A673 (cell line): Measurements from ENCODE around the gene MINK1. TPM values are rescaled to one million over a fixed set of nuclear protein-coding genes. Genes with fewer than 3 reads are reported as not detected.
"Not testable (repeated sequence)": the region's sequence is repeated elsewhere in the genome, so short reads cannot be mapped to it uniquely, and the experiment has no call there.

Experiments
- BruUV-seq: library from RNA; stranded (reverse); fragments of 400-500 nt; replicated peaks from 2 replicates; lab custom pipeline; 2021; lab: Mats Ljungman, UMichigan
- CTCF ChIA-PET: fragments of 300-600 bp; sonication (Branson Sonifier 250); formaldehyde crosslinking; loops from one replicate; lab custom pipeline; 2022; ENCODE audit warnings: antibody characterized with exemption; lab: Charles Lee
- POLR2A ChIA-PET: fragments of 300-600 bp; sonication (Branson Sonifier 250); formaldehyde crosslinking; loops from one replicate; lab custom pipeline; 2022; ENCODE audit warnings: antibody characterized with exemption; ENCODE audit not compliant: low non-redundant PET; lab: Charles Lee
- DNase-seq: peaks from one replicate; pipeline ENCODE4 v3.0.0-alpha.2; 2015; ENCODE audit warnings: low spot score
- H3K27ac ChIP-seq: fragments of 200-600 bp; sonication (generic); 2 replicates; pipeline ENCODE4 v1.5.1; 2016; ENCODE audit warnings: mixed run types, low read depth, mild to moderate bottlenecking, mixed read lengths, antibody characterized with exemption, low read length; ENCODE audit not compliant: poor library complexity, severe bottlenecking
- H3K27me3 ChIP-seq: fragments of 200-600 bp; sonication (generic); replicated peaks from 2 replicates; pipeline ENCODE4 v1.6.1; 2017; ENCODE audit warnings: mixed run types, low read depth, mild to moderate bottlenecking, mixed read lengths, antibody characterized with exemption, low read length; ENCODE audit not compliant: insufficient read depth, poor library complexity
- H3K36me3 ChIP-seq: fragments of 200-600 bp; sonication (generic); 2 replicates; pipeline ENCODE4 v1.6.1; 2016; ENCODE audit warnings: mixed run types, mild to moderate bottlenecking, mixed read lengths, antibody characterized with exemption, low read length; ENCODE audit not compliant: insufficient read depth, poor library complexity, severe bottlenecking
- H3K4me1 ChIP-seq: fragments of 200-600 bp; sonication (generic); 2 replicates; pipeline ENCODE4 v1.6.1; 2017; ENCODE audit warnings: mixed run types, mild to moderate bottlenecking, mixed read lengths, antibody characterized with exemption, low read length; ENCODE audit not compliant: insufficient read depth, poor library complexity, severe bottlenecking
- H3K4me3 ChIP-seq: fragments of 200-600 bp; sonication (generic); 2 replicates; pipeline ENCODE4 v1.5.1; 2016; ENCODE audit warnings: low read depth, mixed run types, mild to moderate bottlenecking, mixed read lengths, low read length; ENCODE audit not compliant: poor library complexity, severe bottlenecking
- H3K9me3 ChIP-seq: fragments of 200-600 bp; sonication (generic); 2 replicates; pipeline ENCODE4 v1.6.1; 2016; ENCODE audit warnings: mixed run types, low read depth, mild to moderate bottlenecking, mixed read lengths, antibody characterized with exemption, low read length; ENCODE audit not compliant: poor library complexity, severe bottlenecking
- EZH2 ChIP-seq: fragments of 200-600 bp; sonication (generic); IDR thresholded peaks from 2 replicates; pipeline ENCODE4 v1.6.1; 2017; ENCODE audit warnings: borderline replicate concordance, low read depth, mild to moderate bottlenecking, mixed read lengths, antibody characterized with exemption, low read length; ENCODE audit not compliant: poor library complexity, severe bottlenecking
- intact Hi-C: fragments of 100-400 bp; cut with micrococcal nuclease; formaldehyde crosslinking; loops from one replicate; pipeline ENCODE4 v1.10.0; 2022; ENCODE audit not compliant: unreplicated experiment
- total RNA-seq: library from RNA; stranded (reverse); gene quantifications from 2 replicates; pipeline ENCODE4 v1.2.3, GENCODE V29; 2021
- TF ChIP-seq, protein P1 (sequence below): fragments of 300-800, 200-600 bp; sonication (generic); conservative IDR thresholded peaks from 2 replicates; pipeline ENCODE4 v1.5.1; 2017; ENCODE audit warnings: low read depth, mild to moderate bottlenecking, antibody characterized with exemption, low read length, moderate library complexity, mixed read lengths

Gene MINK1
- total RNA-seq, 1 experiment from 2014 or later, result 67.7 TPM

GRCh38 chr17:4908301-4908700 lies 75.2 kb downstream of the MINK1 start:
- TF ChIP-seq, protein P1, sequence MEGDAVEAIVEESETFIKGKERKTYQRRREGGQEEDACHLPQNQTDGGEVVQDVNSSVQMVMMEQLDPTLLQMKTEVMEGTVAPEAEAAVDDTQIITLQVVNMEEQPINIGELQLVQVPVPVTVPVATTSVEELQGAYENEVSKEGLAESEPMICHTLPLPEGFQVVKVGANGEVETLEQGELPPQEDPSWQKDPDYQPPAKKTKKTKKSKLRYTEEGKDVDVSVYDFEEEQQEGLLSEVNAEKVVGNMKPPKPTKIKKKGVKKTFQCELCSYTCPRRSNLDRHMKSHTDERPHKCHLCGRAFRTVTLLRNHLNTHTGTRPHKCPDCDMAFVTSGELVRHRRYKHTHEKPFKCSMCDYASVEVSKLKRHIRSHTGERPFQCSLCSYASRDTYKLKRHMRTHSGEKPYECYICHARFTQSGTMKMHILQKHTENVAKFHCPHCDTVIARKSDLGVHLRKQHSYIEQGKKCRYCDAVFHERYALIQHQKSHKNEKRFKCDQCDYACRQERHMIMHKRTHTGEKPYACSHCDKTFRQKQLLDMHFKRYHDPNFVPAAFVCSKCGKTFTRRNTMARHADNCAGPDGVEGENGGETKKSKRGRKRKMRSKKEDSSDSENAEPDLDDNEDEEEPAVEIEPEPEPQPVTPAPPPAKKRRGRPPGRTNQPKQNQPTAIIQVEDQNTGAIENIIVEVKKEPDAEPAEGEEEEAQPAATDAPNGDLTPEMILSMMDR, result no peak
- TF ChIP-seq EZH2, result no peak
- Histone ChIP-seq H3K27me3 (no peaks in the 10 kb centered on the region), H3K4me1 (peaks cover 4% of the 10 kb centered on the region), H3K9me3 (no peaks in the 10 kb centered on the region), H3K4me3 (no peak overlapping the region), H3K36me3 (no peaks in the 10 kb centered on the region), H3K27ac (no peak overlapping the region)
- BruUV-seq, result no TSS peak
- ChIA-PET CTCF (no interaction called here), POLR2A (no interaction called here)
- DNase-seq, result peak; percentile 47
- intact Hi-C loops, result loop anchor here (2.0 kb wide), 1 partner anchor 154 kb away; no protein-coding TSS in a partner anchor

GRCh38 chr17:4908711-4909496 lies 75.8 kb downstream of the MINK1 start:
- H3K4me3 ChIP-seq, result no peak overlapping the region
- no TSS peak for BruUV-seq
- ChIA-PET POLR2A (interaction anchor here (0.6 kb wide), 1 partner anchor 17 kb away, joined by 4 read pairs; no protein-coding TSS in a partner anchor), CTCF (interaction anchor here (0.8 to 1.0 kb wide), 2 partner anchors 59 to 153 kb away, joined by 3 read pairs; partner anchors contain the start of gene SPAG7)
- H3K36me3 ChIP-seq, result no peaks in the 10 kb centered on the region
- DNase-seq, result peak; percentile 81
- no peaks in the 10 kb centered on the region for H3K9me3 ChIP-seq
- intact Hi-C loops, result loop anchor here (2.0 kb wide), 1 partner anchor 154 kb away; no protein-coding TSS in a partner anchor
- H3K27ac ChIP-seq, result no peak overlapping the region
- TF ChIP-seq, protein P1, result peak; percentile 65
- TF ChIP-seq EZH2, result no peak
- no peaks in the 10 kb centered on the region for H3K27me3 ChIP-seq
- H3K4me1 ChIP-seq, result peaks cover 4% of the 10 kb centered on the region

DNA sequence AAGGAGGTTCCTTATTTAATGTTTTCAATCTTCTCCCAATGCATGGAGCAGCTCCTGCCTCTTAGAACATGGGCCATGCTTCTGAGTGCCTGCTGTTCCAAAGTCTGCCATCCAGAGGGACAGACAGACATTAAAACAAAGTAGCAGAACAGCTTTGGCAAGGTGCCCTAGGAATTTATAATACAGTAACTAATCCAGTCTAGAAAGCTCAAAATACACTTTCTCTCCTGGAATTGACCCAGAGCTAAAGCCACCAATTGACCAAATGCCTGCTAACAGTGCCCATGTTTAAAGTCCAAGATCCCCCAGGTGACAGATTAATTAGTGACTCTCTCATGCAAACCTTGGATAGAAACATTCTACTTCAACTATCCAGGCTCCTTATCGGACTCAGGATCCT lies 80.9 kb downstream of the MINK1 start:
- BruUV-seq, result no TSS peak
- no peak overlapping the region for H3K27ac ChIP-seq
- peak; percentile 54 for DNase-seq
- ChIA-PET POLR2A (no interaction called here), CTCF (no interaction called here)
- no peaks in the 10 kb centered on the region for H3K36me3 ChIP-seq
- no peak overlapping the region for H3K4me3 ChIP-seq
- H3K27me3 ChIP-seq, result no peaks in the 10 kb centered on the region
- intact Hi-C loops, result no loop called here
- peaks cover 5% of the 10 kb centered on the region for H3K4me1 ChIP-seq
- no peaks in the 10 kb centered on the region for H3K9me3 ChIP-seq
- TF ChIP-seq EZH2, result no peak
- TF ChIP-seq, protein P1, result no peak

GRCh38 chr17:4914551-4914950 lies 81.4 kb downstream of the MINK1 start:
- CTCF ChIA-PET, H3K4me1 ChIP-seq, H3K27ac ChIP-seq, H3K4me3 ChIP-seq, DNase-seq, BruUV-seq, intact Hi-C loops, POLR2A ChIA-PET, H3K36me3 ChIP-seq, H3K9me3 ChIP-seq, H3K27me3 ChIP-seq: not testable (repeated sequence)
